NK-92 (cell line): ENCODE results near the gene BARX1.
"Not testable (repeated sequence)": the region's sequence is repeated elsewhere in the genome, so short reads cannot be mapped to it uniquely, and the experiment has no call there.

Experiments
- DNase-seq: peaks from one replicate; lab custom pipeline; 2025; ENCODE audit not compliant: unreplicated experiment; lab: John Stamatoyannopoulos, UW

BARX1 gene

GRCh38 chr9:93952784-93953495, 2.2 kb downstream of the BARX1 start:
- no peak for DNase-seq

GRCh38 chr9:93952119-93952783, 2.9 kb downstream of the BARX1 start:
- DNase-seq: no peak

GRCh38 chr9:93951655-93952118, 3.5 kb downstream of the BARX1 start:
- DNase-seq: no peak

- no peak for DNase-seq
These were observed 4.2 kb downstream of the BARX1 start for GRCh38 chr9:93950619-93951601.

- no peak for DNase-seq
These were observed 5.3 kb downstream of the BARX1 start for GRCh38 chr9:93949694-93950449.

GRCh38 chr9:93949073-93949693, 6.0 kb downstream of the BARX1 start:
- no peak for DNase-seq

- DNase-seq: no peak
These were observed 6.6 kb downstream of the BARX1 start for GRCh38 chr9:93948441-93949072.

- no peak for DNase-seq
These were observed 7.6 kb downstream of the BARX1 start for GRCh38 chr9:93947409-93948070.

GRCh38 chr9:93946338-93946712, 8.8 kb downstream of the BARX1 start:
- no peak for DNase-seq

- no peak for DNase-seq
These were observed 9.5 kb downstream of the BARX1 start for GRCh38 chr9:93945400-93946337.

GRCh38 chr9:93944011-93944410, 11.1 kb downstream of the BARX1 start:
- DNase-seq: no peak

- DNase-seq: no peak
These were observed 13.0 kb downstream of the BARX1 start for GRCh38 chr9:93942161-93942560.

- DNase-seq: no peak
These were observed 13.7 kb downstream of the BARX1 start for GRCh38 chr9:93941493-93941892.

- no peak for DNase-seq
These were observed 14.2 kb downstream of the BARX1 start for GRCh38 chr9:93940951-93941350.

- DNase-seq: not testable (repeated sequence)
These were observed 15.6 kb downstream of the BARX1 start for GRCh38 chr9:93939589-93939988.

- DNase-seq: no peak
These were observed 18.0 kb downstream of the BARX1 start for GRCh38 chr9:93937193-93937592.

GRCh38 chr9:93931905-93932304, 23.2 kb downstream of the BARX1 start:
- DNase-seq: no peak

GRCh38 chr9:93930070-93930469, 25.1 kb downstream of the BARX1 start:
- no peak for DNase-seq
